ENCODE data around the gene ANKRD2.

Gene ANKRD2

DNA sequence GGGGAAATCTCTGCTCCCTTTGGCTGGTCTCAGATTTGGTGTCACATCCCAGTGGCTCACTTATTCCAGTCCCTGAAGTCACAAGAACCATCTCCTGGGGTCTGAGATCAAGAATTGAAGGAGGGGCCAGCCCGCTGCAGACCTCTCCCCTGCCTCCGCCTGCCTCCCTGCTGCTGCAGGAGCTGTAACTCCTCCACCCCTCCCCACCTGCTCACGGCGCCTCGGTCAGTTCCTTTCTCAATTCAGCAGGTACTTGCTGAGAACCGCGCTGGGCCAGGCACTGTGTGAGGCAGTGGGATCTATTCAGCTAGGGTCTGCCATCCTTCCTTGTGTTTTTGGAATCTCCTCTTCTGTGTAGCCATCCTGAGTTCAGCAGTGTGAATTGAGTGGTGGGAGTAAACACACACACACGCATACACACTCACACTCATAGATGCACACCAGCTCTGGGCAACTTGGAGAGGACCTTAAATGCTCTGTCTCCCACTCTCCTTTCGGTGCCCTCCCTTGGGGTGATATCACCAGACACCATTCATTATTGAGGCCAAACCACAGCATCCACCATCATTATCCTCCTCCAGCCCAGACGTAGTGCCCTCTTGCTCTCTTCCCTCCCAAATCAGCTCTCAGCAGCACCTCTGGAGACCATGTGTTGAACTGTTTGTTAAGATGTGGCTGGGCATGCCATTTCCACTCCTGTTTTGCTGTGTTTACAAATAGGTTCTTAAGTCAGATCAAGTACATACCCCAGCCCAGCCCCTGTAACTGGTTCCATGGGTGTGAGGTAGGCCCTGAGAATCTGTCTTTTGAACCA lies 22.0 kb upstream of the ANKRD2 start (continued):
- TF ChIP-seq TRIM28 (IDR thresholded peaks at IDR 0.05; ENCODE audit: borderline replicate concordance, low read length) (0 out of 2 replicates have a peak, but pooled peaks have one; percentile 9), SETDB1 (IDR thresholded peaks at IDR 0.05; ENCODE audit: insufficient read length, low read length) (no peak), WT1 (tag by site-specific recombination; IDR thresholded peaks at IDR 0.05) (0 out of 2 replicates have a peak, but pooled peaks have one; percentile 8), ZSCAN5A (tag by site-specific recombination; IDR thresholded peaks at IDR 0.05) (no peak), SP2 (tag by site-specific recombination; IDR thresholded peaks at IDR 0.05) (no peak), ZNF529 (tag by site-specific recombination; IDR thresholded peaks at IDR 0.05; ENCODE audit: insufficient replicate concordance) (no peak)
- TF ChIP-seq, protein P1, sequence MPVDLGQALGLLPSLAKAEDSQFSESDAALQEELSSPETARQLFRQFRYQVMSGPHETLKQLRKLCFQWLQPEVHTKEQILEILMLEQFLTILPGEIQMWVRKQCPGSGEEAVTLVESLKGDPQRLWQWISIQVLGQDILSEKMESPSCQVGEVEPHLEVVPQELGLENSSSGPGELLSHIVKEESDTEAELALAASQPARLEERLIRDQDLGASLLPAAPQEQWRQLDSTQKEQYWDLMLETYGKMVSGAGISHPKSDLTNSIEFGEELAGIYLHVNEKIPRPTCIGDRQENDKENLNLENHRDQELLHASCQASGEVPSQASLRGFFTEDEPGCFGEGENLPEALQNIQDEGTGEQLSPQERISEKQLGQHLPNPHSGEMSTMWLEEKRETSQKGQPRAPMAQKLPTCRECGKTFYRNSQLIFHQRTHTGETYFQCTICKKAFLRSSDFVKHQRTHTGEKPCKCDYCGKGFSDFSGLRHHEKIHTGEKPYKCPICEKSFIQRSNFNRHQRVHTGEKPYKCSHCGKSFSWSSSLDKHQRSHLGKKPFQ (tag by site-specific recombination; IDR thresholded peaks at IDR 0.05), result peak; percentile 96

DNA sequence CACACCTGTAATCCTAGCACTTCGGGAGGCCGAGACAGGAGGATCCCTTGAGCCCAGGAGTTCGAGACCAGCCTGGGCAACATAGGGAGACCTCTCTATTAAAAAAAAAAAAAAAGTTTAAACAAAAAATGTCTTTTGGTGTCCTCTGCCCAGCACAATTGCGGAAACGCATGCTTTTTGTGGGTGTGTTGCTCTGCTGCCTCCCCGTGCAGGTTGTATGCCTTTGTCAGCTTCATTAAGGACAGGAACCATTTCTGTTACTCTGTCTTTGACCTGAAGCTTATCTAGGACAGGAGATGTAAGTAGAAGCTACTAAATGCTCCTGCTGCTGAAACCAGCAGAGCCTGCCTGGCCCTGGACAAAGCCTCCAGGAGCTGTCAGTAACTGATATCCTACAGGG lies 21.3 kb upstream of the ANKRD2 start:
- ChIA-PET CTCF (interaction anchor here (1.0 to 8.7 kb wide), 7 partner anchors 12 to 116 kb away, joined by 3 to 81 read pairs (median 4); no protein-coding TSS in a partner anchor), POLR2A (interaction anchor here (0.7 kb wide), 1 partner anchor 136 kb away, joined by 3 read pairs; no protein-coding TSS in a partner anchor)
- Histone ChIP-seq H3K4me1 (ENCODE audit: control insufficient read depth, insufficient read depth, low read length) (peaks cover 6% of the 10 kb centered on the region; the same call in 1 of the 2 replicates), H3K4me3 (ENCODE audit: low read depth, low read length) (no peak overlapping the region), H3K36me3 (ENCODE audit: control insufficient read depth in 2 of 2, insufficient read depth in 1 of 2, low read length in 2 of 2) (no peaks in the 10 kb centered on the region), H3K27ac (ENCODE audit: extremely low read depth, low read depth, low read length) (no peak overlapping the region), H3K9me3 (ENCODE audit: control insufficient read depth, insufficient read depth, low read depth, low read length) (no peaks in the 10 kb centered on the region)
- TF ChIP-seq ZNF404 (tag by site-specific recombination; IDR thresholded peaks at IDR 0.05) (no peak), ZNF10 (tag by site-specific recombination; IDR thresholded peaks at IDR 0.05) (no peak), ZNF266 (tag by site-specific recombination; IDR thresholded peaks at IDR 0.05; ENCODE audit: low read depth) (no peak), ZNF221 (tag by site-specific recombination; IDR thresholded peaks at IDR 0.05; ENCODE audit: borderline replicate concordance) (no peak), ZNF560 (tag by site-specific recombination; IDR thresholded peaks at IDR 0.05; ENCODE audit: borderline replicate concordance) (no peak), ZNF555 (tag by site-specific recombination; conservative IDR thresholded peaks at IDR 0.05) (no peak), ZNF416 (tag by site-specific recombination; IDR thresholded peaks at IDR 0.05) (no peak), ZNF335 (tag by site-specific recombination; conservative IDR thresholded peaks at IDR 0.05) (no peak), ZNF214 (tag by site-specific recombination; IDR thresholded peaks at IDR 0.05; ENCODE audit: borderline replicate concordance) (no peak), ZNF184 (tag by site-specific recombination; IDR thresholded peaks at IDR 0.05) (no peak), ZNF146 (tag by site-specific recombination; IDR thresholded peaks at IDR 0.05) (no peak), ZNF629 (tag by site-specific recombination; IDR thresholded peaks at IDR 0.05) (no peak), ZBTB20 (tag by site-specific recombination; IDR thresholded peaks at IDR 0.05) (no peak), SP7 (tag by site-specific recombination; IDR thresholded peaks at IDR 0.05) (no peak)
